ENCODE measurements around the gene TSPAN18. TPM values are rescaled to one million over a fixed set of nuclear protein-coding genes. Genes with fewer than 3 reads are reported as not detected.

TSPAN18 gene
- total RNA-seq, 1 donor from 2014 or later = 25.4 TPM

- intact Hi-C loops (cut with micrococcal nuclease) = no loop called here
Observed at GRCh38 chr11:44758983-44759382, 32.2 kb downstream of the TSPAN18 start.

- intact Hi-C loops (cut with micrococcal nuclease) = no loop called here
Observed at GRCh38 chr11:44759743-44760476, 33.1 kb downstream of the TSPAN18 start.

DNA sequence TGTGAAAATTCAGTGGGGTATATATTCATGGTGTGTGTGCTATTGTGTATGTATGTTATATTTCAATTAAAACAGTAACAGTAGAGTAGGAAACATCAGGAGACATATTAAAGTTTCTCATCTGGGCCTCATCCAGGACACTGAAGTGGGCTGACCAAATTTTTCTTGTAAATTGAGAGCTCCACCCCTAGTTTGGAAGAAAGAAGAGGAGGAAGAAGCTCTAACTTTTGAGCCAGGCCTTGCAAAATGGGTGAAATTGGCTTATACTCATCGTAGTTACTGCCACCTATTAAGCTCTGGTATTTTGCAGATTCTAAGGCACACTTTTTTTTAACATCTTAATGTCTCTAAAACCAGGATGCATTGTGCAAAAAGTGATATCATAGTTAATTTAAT is 33.7 kb downstream of the TSPAN18 start:
- intact Hi-C loops (cut with micrococcal nuclease) = no loop called here

DNA sequence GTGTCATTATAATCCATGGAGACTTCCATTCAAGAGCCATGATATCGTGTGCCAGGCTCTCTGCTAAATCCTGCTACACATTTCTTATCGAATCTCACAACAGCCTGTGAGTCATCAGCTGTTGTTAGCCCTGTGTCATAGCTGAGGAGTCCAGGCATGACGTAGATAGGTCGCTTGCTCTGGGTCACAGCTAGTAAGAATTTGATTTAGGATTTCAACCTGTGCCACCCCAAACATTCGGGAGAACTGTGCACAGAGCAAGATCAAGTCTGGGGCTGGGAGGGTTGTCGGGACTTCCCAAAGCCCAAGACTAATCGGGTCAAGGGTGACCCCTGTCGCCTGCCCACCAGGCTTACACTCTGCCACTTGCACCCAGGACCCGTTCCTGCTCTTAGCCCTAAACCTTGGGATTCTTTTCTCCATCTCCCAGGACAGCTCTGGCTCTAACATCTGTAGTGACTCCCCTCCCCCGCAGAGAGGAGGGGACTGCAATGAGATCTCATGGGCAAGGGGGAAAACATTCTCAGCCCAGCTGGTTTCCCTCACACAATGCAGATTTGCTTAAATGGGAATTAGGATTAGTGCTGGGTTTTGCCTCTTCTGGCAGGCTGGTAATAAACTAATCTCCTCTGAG is 34.3 kb downstream of the TSPAN18 start:
- intact Hi-C loops (cut with micrococcal nuclease) = no loop called here

DNA sequence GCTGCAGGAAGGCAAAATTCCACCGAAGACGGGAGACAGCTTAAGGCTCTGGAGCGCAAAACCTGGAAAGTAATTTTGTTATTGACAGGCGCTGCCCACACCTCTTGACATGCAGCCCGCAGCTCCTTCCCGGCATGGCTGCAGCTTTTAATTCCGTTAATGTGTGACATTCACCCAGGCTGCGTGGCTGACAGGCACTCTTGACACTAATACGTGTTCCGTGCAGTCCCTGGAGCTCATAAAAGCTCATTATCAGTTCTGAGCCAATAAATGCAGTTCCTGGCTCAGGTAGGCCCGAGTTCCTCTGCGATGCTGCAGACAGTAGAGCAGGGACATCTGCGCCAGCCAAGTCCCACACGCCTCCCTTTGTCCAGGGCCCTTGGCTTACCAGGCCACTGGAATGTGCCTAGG is 34.8 kb downstream of the TSPAN18 start:
- intact Hi-C loops (cut with micrococcal nuclease) = no loop called here

- intact Hi-C loops (cut with micrococcal nuclease) = no loop called here
Observed at GRCh38 chr11:44763121-44763820, 36.5 kb downstream of the TSPAN18 start.

- intact Hi-C loops (cut with micrococcal nuclease) = no loop called here
Observed at GRCh38 chr11:44764583-44764982, 37.8 kb downstream of the TSPAN18 start.

DNA sequence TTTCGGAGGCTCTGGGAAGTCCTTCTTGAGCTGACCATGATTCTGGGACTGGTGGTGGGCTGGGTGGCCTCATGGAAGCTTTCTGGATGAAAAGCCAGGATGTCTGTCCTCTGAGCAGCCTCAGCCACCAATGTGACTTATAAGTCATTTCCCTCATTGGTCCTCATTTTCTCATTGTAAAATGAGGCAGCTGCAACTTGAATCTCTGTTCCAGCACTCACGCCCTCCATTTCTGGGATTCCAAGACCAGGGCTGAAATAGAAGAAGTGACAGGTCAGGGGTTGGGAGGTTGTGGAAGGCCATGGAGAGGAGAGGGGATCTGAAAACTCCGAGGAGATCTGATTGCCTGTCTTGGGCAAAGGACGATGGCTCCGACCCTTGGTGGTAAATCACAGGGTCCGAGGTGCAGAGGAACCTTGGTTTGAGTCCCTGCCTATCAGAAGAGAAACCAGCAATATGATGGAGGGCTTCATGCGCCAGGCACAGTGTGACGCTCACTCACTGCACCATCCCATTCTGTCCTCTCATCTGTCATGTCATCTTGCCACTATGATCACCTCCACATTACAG is 38.3 kb downstream of the TSPAN18 start:
- intact Hi-C loops (cut with micrococcal nuclease) = no loop called here

DNA sequence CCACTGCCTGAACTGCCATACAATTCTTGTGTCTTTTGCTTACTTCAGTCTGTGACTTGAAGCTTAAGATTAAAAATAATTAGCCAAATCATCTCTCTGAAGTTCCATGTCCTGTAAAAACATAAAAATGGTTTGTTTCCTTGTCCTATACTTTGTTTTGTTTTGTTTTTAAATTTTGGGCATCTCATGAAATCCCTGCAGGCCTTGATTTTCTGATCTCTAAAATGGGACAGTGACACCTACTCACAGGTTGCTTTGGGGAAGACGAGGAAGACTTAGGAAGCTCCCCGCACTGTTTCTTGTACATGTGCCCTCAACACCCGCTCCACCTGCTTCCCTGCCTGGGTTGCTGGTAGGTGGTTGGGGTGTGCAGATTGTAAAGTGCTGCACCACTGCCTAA is 38.9 kb downstream of the TSPAN18 start:
- intact Hi-C loops (cut with micrococcal nuclease) = no loop called here

- intact Hi-C loops (cut with micrococcal nuclease) = no loop called here
Observed at GRCh38 chr11:44766112-44766971, 39.6 kb downstream of the TSPAN18 start.

- intact Hi-C loops (cut with micrococcal nuclease) = no loop called here
Observed at GRCh38 chr11:44766972-44767278, 40.2 kb downstream of the TSPAN18 start.

DNA sequence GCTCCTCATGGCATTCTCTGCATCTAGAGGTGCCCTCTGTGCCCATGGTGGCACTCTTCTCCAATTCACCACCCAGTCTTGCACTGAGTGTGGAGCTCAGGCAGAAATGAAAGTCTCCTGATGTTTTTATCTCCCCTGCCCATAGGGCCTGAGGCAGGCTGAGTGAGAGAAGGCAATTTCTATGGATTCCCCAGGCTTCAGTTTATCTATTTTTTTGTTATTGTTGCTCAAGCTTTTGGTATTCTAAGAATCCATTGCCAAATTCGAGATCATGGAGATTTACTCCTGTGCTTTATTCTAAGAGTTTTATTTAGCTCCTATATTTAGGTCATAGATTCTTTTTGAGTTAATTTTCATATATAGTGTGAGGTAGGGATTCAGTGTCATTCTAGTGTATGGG is 40.7 kb downstream of the TSPAN18 start:
- intact Hi-C loops (cut with micrococcal nuclease) = no loop called here

DNA sequence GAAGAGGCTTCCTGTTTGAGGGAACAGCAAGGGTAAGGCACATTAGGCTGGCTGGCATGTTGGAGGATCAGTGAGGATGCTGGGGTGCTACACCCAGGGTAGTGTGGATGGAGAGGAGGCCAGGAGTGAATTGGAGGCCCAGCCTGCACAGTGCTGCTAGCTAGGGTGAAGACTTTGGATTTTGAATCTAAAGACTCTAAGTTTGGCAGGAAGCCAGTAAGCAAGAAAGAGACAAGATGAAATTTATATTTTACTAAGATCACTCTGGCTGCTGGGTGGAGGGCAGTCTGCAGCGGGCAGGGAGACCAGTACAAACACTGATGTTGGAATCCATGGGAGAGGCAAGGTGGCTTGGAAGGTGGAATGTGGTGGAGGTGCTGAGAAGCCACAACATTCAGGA is 43.6 kb downstream of the TSPAN18 start:
- intact Hi-C loops (cut with micrococcal nuclease) = loop anchor here (10.0 kb wide), 2 partner anchors 86 to 146 kb away; no protein-coding TSS in a partner anchor

DNA sequence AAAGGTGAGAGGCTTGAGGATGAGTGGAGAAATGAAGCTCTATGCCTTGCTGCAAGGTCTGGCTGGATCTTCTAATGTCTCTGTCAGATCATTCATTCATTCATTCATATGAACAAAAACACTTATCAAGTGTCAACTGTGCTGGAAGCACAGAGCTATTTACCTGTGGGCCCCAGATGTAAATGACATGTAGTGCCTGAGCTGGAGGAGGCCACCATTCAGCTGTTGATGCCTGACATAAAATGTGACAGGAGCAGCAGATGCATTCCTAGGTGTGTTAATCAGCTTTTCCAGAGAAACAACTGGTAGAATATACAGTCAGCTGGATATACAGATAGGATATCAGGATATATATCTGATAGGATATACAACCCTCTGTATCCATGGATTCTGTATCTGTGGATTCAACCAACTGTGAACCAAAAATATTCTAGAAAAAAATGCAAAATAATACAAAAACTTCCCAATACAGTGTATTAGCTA is 44.5 kb downstream of the TSPAN18 start:
- intact Hi-C loops (cut with micrococcal nuclease) = loop anchor here (10.0 kb wide), 2 partner anchors 86 to 146 kb away; no protein-coding TSS in a partner anchor

DNA sequence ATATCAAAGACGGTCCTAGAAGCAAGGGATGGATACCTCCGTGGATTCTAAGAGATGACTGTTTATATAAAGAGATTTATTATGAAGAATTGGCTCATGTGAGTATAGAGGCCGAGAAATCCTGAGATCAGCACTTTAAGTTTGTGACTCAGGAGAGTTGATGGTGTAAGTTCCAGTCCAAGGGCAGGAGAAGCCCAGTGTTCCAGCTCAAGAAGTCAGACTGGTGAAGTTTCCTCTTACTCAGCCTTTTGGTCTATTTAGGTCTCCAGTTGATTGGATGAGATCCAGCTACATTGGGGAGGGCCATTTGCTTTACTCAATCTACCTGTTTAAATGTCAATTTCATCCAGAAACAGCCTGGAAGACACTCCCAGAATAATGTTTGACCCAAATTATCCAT is 45.1 kb downstream of the TSPAN18 start:
- intact Hi-C loops (cut with micrococcal nuclease) = loop anchor here (10.0 kb wide), 2 partner anchors 87 to 147 kb away; no protein-coding TSS in a partner anchor

- intact Hi-C loops (cut with micrococcal nuclease) = loop anchor here (10.0 kb wide), 2 partner anchors 89 to 149 kb away; no protein-coding TSS in a partner anchor
Observed at GRCh38 chr11:44773351-44773965, 46.7 kb downstream of the TSPAN18 start.

- intact Hi-C loops (cut with micrococcal nuclease) = loop anchor here (10.0 kb wide), 2 partner anchors 89 to 149 kb away; no protein-coding TSS in a partner anchor
Observed at GRCh38 chr11:44774108-44774507, 47.3 kb downstream of the TSPAN18 start.

GRCh38 chr11:44774731-44775130 is 48.0 kb downstream of the TSPAN18 start:
- intact Hi-C loops (cut with micrococcal nuclease) = loop anchor here (10.0 kb wide), 2 partner anchors 90 to 150 kb away; no protein-coding TSS in a partner anchor

- intact Hi-C loops (cut with micrococcal nuclease) = loop anchor here (10.0 kb wide), 2 partner anchors 91 to 151 kb away; no protein-coding TSS in a partner anchor
Observed at GRCh38 chr11:44775366-44775984, 48.7 kb downstream of the TSPAN18 start.
